Bronchial epithelial cell (primary cell): Measurements from ENCODE around the gene ACSL6. TPM values are rescaled to one million over a fixed set of nuclear protein-coding genes. Genes with fewer than 3 reads are reported as not detected.
A peak's percentile ranks its signal among the peaks of the same experiment; 100 is the strongest.

Source experiments
- DNase-seq: peaks from one replicate; pipeline ENCODE4 v3.0.0-alpha.2; 2010; ENCODE audit warnings: low read depth
- FAIRE-seq: peaks from 2 replicates; lab custom pipeline; 2011; peaks lifted over from hg19 to GRCh38; lab: Jason Lieb, UNC
- H3K27me3 ChIP-seq: 2 replicates; pipeline ENCODE4 v1.5.1; 2011; ENCODE audit warnings: low read length; ENCODE audit not compliant: control insufficient read depth, insufficient read depth
- H3K36me3 ChIP-seq: 2 replicates; pipeline ENCODE4 v1.5.1; 2011; ENCODE audit warnings: low read length; ENCODE audit not compliant: control insufficient read depth, insufficient read depth
- H3K4me3 ChIP-seq: 2 replicates; pipeline ENCODE4 v1.5.1; 2011; ENCODE audit warnings: mild to moderate bottlenecking, low read depth, low read length, control low read depth
- total RNA-seq: library from RNA; depleted of rRNA; stranded (reverse); fragments of >200 nt; gene quantifications from 2 replicates; pipeline ENCODE4 v1.2.1, GENCODE V29; 2014
- TF ChIP-seq, protein P1 (sequence below): IDR thresholded peaks from 2 replicates; pipeline ENCODE4 v1.5.1; 2011; ENCODE audit warnings: mild to moderate bottlenecking, moderate library complexity, low read length, control low read depth, inconsistent platforms; ENCODE audit not compliant: insufficient read depth, severe bottlenecking

ACSL6 gene
- total RNA-seq, 1 donor from 2014 or later = 0.26 TPM

GRCh38 chr5:132026516-132027008 lies 15.1 kb upstream of the ACSL6 start:
- no peak for FAIRE-seq
- TF ChIP-seq, protein P1, sequence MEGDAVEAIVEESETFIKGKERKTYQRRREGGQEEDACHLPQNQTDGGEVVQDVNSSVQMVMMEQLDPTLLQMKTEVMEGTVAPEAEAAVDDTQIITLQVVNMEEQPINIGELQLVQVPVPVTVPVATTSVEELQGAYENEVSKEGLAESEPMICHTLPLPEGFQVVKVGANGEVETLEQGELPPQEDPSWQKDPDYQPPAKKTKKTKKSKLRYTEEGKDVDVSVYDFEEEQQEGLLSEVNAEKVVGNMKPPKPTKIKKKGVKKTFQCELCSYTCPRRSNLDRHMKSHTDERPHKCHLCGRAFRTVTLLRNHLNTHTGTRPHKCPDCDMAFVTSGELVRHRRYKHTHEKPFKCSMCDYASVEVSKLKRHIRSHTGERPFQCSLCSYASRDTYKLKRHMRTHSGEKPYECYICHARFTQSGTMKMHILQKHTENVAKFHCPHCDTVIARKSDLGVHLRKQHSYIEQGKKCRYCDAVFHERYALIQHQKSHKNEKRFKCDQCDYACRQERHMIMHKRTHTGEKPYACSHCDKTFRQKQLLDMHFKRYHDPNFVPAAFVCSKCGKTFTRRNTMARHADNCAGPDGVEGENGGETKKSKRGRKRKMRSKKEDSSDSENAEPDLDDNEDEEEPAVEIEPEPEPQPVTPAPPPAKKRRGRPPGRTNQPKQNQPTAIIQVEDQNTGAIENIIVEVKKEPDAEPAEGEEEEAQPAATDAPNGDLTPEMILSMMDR = no peak

DNA sequence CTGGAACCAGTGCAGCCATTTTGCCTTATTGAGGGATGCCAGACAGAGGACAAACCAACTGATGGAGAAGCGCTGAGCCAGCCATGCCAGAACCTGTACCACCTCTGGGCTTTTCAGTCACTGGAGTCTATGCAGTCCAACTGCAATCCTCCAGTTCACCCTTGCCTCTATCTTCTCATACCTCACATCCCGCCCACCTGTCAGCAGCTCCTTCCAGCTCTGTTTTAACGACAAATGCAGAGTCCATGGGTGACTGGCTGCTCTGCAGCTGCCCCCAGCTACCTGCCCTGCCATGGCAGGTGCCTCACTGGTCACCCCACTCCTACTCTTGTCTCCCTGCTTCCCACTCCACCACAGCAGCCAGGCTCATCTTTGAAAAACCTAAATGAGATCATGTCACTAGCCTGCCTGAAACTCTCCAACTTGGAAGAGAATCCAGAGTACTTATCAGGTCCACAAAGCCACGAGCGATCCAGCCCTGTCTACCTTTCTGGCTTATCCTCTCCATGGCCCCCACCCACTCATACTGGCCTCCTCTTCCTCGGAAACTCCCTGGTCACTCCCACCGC lies 14.0 kb upstream of the ACSL6 start:
- TF ChIP-seq, protein P1 = no peak
- no peak overlapping the region for H3K4me3 ChIP-seq
- FAIRE-seq (no peak), DNase-seq (no peak)
- H3K36me3 ChIP-seq = no peaks in the 10 kb centered on the region
- peaks cover 2% of the 10 kb centered on the region for H3K27me3 ChIP-seq

More at GRCh38 chr5:132026516-132027008, 15.1 kb upstream of the ACSL6 start:
- no peak for DNase-seq
- Histone ChIP-seq H3K4me3 (no peak overlapping the region), H3K27me3 (peaks cover 2% of the 10 kb centered on the region), H3K36me3 (no peaks in the 10 kb centered on the region)

GRCh38 chr5:132024789-132025402 lies 13.4 kb upstream of the ACSL6 start:
- TF ChIP-seq, protein P1 = no peak
- Histone ChIP-seq H3K36me3 (no peaks in the 10 kb centered on the region), H3K4me3 (no peak overlapping the region), H3K27me3 (no peaks in the 10 kb centered on the region)
- FAIRE-seq = no peak
- no peak for DNase-seq

DNA sequence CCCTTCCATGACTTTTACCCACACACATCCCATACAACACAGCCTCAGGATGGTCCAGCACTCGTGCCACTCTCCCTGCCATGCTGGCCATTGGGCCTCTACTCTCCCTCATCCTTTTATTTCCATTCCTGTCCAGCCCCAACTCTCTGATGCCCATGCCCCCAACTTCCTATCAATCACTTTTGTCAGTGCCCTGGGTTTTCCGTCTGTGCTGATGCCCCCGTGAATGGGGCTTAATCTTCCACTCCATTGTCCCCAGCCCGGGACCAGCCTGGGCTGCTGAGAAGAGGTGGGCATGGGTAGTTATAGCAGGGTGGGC lies 12.6 kb upstream of the ACSL6 start:
- no peak overlapping the region for H3K4me3 ChIP-seq
- DNase-seq = no peak
- no peaks in the 10 kb centered on the region for H3K27me3 ChIP-seq
- TF ChIP-seq, protein P1 = no peak
- no peaks in the 10 kb centered on the region for H3K36me3 ChIP-seq
- no peak for FAIRE-seq

GRCh38 chr5:132023258-132024116 lies 12.0 kb upstream of the ACSL6 start:
- DNase-seq (no peak), FAIRE-seq (peak; percentile 7)
- no peaks in the 10 kb centered on the region for H3K27me3 ChIP-seq
- TF ChIP-seq, protein P1 = no peak
- no peaks in the 10 kb centered on the region for H3K36me3 ChIP-seq
- no peak overlapping the region for H3K4me3 ChIP-seq
